PC-3 (cell line): ENCODE measurements around the gene CCL16. TPM values are rescaled to one million over a fixed set of nuclear protein-coding genes. Genes with fewer than 3 reads are reported as not detected.

Experiments
- ATAC-seq: fragments of 200-7000 bp; cut with Tn5 transposase; 2 replicates; pipeline ENCODE4 v1.9.1; 2020; ENCODE audit warnings: mild to moderate bottlenecking, moderate library complexity
- BruUV-seq: library from RNA; stranded (reverse); fragments of 400-500 nt; replicated peaks from 2 replicates; lab custom pipeline; 2021; lab: Mats Ljungman, UMichigan
- CTCF ChIA-PET: fragments of 300-600 bp; sonication (Branson Sonifier 250); formaldehyde crosslinking; loops from one replicate; lab custom pipeline; 2022; ENCODE audit warnings: antibody characterized with exemption; lab: Charles Lee
- POLR2A ChIA-PET: fragments of 300-600 bp; sonication (Branson Sonifier 250); formaldehyde crosslinking; loops from one replicate; lab custom pipeline; 2022; ENCODE audit warnings: antibody characterized with exemption; ENCODE audit not compliant: unreplicated experiment; lab: Charles Lee
- DNase-seq: peaks from one replicate; pipeline ENCODE4 v3.0.0-alpha.2; 2015
- H2AFZ ChIP-seq: fragments of 300-600 bp; sonication (generic); 2 replicates; pipeline ENCODE4 v1.6.0; 2016; ENCODE audit warnings: antibody characterized with exemption, low read length
- H3F3A ChIP-seq: fragments of 300-600 bp; sonication (generic); one replicate; pipeline ENCODE4 v1.6.0; 2017; ENCODE audit warnings: antibody characterized with exemption, low read length, control low read depth, mild to moderate bottlenecking; ENCODE audit not compliant: unreplicated experiment
- H3K27ac ChIP-seq: fragments of 300-600 bp; sonication (generic); 2 replicates; pipeline ENCODE4 v1.5.1; 2016; ENCODE audit warnings: mild to moderate bottlenecking, low read length
- H3K27me3 ChIP-seq: fragments of 300-600 bp; sonication (generic); 2 replicates; pipeline ENCODE4 v1.6.1; 2016; ENCODE audit warnings: low read length, mixed read lengths
- H3K36me3 ChIP-seq: fragments of 300-600 bp; sonication (generic); 2 replicates; pipeline ENCODE4 v1.6.1; 2016; ENCODE audit warnings: low read depth, mixed run types, low read length, mixed read lengths
- H3K4me1 ChIP-seq: fragments of 300-600 bp; sonication (generic); 2 replicates; pipeline ENCODE4 v1.5.1; 2016; ENCODE audit warnings: low read length; ENCODE audit not compliant: insufficient read depth
- H3K4me2 ChIP-seq: fragments of 300-600 bp; sonication (generic); 2 replicates; pipeline ENCODE4 v1.6.0; 2016; ENCODE audit warnings: low read length
- H3K4me3 ChIP-seq: fragments of 300-600 bp; sonication (generic); 2 replicates; pipeline ENCODE4 v1.5.1; 2016; ENCODE audit warnings: mild to moderate bottlenecking, low read length, mixed read lengths
- H3K79me2 ChIP-seq: fragments of 300-600 bp; sonication (generic); 2 replicates; pipeline ENCODE4 v1.6.1; 2017; ENCODE audit warnings: low read length, mixed read lengths
- H3K9ac ChIP-seq: fragments of 300-600 bp; sonication (generic); 2 replicates; pipeline ENCODE4 v1.6.0; 2016; ENCODE audit warnings: mild to moderate bottlenecking, low read length
- H3K9me2 ChIP-seq: fragments of 300-600 bp; sonication (generic); replicated peaks from 2 replicates; pipeline ENCODE4 v1.6.1; 2016; ENCODE audit warnings: mixed run types, low read length, mixed read lengths
- H3K9me3 ChIP-seq: fragments of 300-600 bp; sonication (generic); 2 replicates; pipeline ENCODE4 v1.6.1; 2016; ENCODE audit warnings: low read length, mixed read lengths
- H4K20me1 ChIP-seq: fragments of 300-600 bp; sonication (generic); 2 replicates; pipeline ENCODE4 v1.6.1; 2016; ENCODE audit warnings: low read length, mixed read lengths
- CTCF ChIP-seq: fragments of 300-600 bp; sonication (generic); conservative IDR thresholded peaks from 2 replicates; pipeline ENCODE4 v1.5.1; 2017; ENCODE audit warnings: antibody characterized with exemption, low read depth, mild to moderate bottlenecking, low read length
- EZH2 ChIP-seq: fragments of 300-600 bp; sonication (generic); IDR thresholded peaks from one replicate; pipeline ENCODE4 v1.6.1; 2017; ENCODE audit warnings: antibody characterized with exemption, mild to moderate bottlenecking, low read length; ENCODE audit not compliant: unreplicated experiment
- EZH2phosphoT487 ChIP-seq: fragments of 300-600 bp; sonication (generic); IDR thresholded peaks from 2 replicates; pipeline ENCODE4 v1.6.1; 2018; ENCODE audit warnings: mild to moderate bottlenecking, antibody characterized with exemption, low read length, borderline replicate concordance
- intact Hi-C: fragments of 100-400 bp; cut with micrococcal nuclease; formaldehyde crosslinking; loops from 2 replicates; pipeline ENCODE4 v1.9.0; 2023
- total RNA-seq: library from RNA; depleted of rRNA; stranded (reverse); fragments of >200 nt; gene quantifications from 2 replicates; pipeline ENCODE4 v1.2.3, GENCODE V29; 2014

The CCL16 gene
- total RNA-seq, 1 experiment from 2014 or later = not detected

GRCh38 chr17:35969558-35970380 is 11.5 kb downstream of the CCL16 start:
- no peak overlapping the region for H2AFZ ChIP-seq
- H3K9ac ChIP-seq = no peak overlapping the region
- no peaks in the 10 kb centered on the region for H3K4me1 ChIP-seq
- no peaks in the 10 kb centered on the region for H3K79me2 ChIP-seq
- DNase-seq (peak; percentile 81), ATAC-seq (peak; percentile 70)
- no peaks in the 10 kb centered on the region for H3F3A ChIP-seq
- ChIA-PET CTCF (interaction anchor here (0.6 kb wide), 3 partner anchors 99 to 213 kb away, joined by 3 to 4 read pairs (median 3); no protein-coding TSS in a partner anchor), POLR2A (no interaction called here)
- H3K36me3 ChIP-seq = no peaks in the 10 kb centered on the region
- H3K4me3 ChIP-seq = no peak overlapping the region
- intact Hi-C loops = loop anchor here (1.0 to 5.0 kb wide), 3 partner anchors 38 to 513 kb away; no protein-coding TSS in a partner anchor
- no peaks in the 10 kb centered on the region for H3K27me3 ChIP-seq
- H3K4me2 ChIP-seq = no peak overlapping the region
- no peak overlapping the region for H3K27ac ChIP-seq
- H3K9me2 ChIP-seq = no peaks in the 10 kb centered on the region
- H4K20me1 ChIP-seq = no peaks in the 10 kb centered on the region
- H3K9me3 ChIP-seq = no peaks in the 10 kb centered on the region
- no TSS peak for BruUV-seq
- TF ChIP-seq CTCF (peak; percentile 79), EZH2phosphoT487 (no peak), EZH2 (no peak)

GRCh38 chr17:35968520-35969054 is 12.7 kb downstream of the CCL16 start:
- H3K36me3 ChIP-seq = no peaks in the 10 kb centered on the region
- H3F3A ChIP-seq = no peaks in the 10 kb centered on the region
- no peak overlapping the region for H3K4me2 ChIP-seq
- POLR2A ChIA-PET = no interaction called here
- no peaks in the 10 kb centered on the region for H3K9me3 ChIP-seq
- TF ChIP-seq EZH2 (no peak), EZH2phosphoT487 (no peak), CTCF (no peak)
- CTCF ChIA-PET = no interaction called here
- no peak overlapping the region for H2AFZ ChIP-seq
- ATAC-seq (no peak), DNase-seq (no peak)
- intact Hi-C loops = loop anchor here (1.0 to 5.0 kb wide), 3 partner anchors 39 to 514 kb away; no protein-coding TSS in a partner anchor
- H3K9ac ChIP-seq = no peak overlapping the region
- H3K27me3 ChIP-seq = no peaks in the 10 kb centered on the region
- no peak overlapping the region for H3K4me3 ChIP-seq
- H3K27ac ChIP-seq = no peak overlapping the region
- H3K4me1 ChIP-seq = no peaks in the 10 kb centered on the region
- no peaks in the 10 kb centered on the region for H3K79me2 ChIP-seq
- no peaks in the 10 kb centered on the region for H4K20me1 ChIP-seq
- H3K9me2 ChIP-seq = no peaks in the 10 kb centered on the region
- no TSS peak for BruUV-seq

GRCh38 chr17:35965272-35965671 is 16.0 kb downstream of the CCL16 start:
- H3K9ac ChIP-seq = no peak overlapping the region
- intact Hi-C loops = loop anchor here (5.0 kb wide), 2 partner anchors 42 to 517 kb away; no protein-coding TSS in a partner anchor
- ATAC-seq (no peak), DNase-seq (no peak)
- no peaks in the 10 kb centered on the region for H3K79me2 ChIP-seq
- H3F3A ChIP-seq = no peaks in the 10 kb centered on the region
- H3K4me2 ChIP-seq = no peak overlapping the region
- H3K36me3 ChIP-seq = no peaks in the 10 kb centered on the region
- BruUV-seq = no TSS peak
- H3K4me3 ChIP-seq = no peak overlapping the region
- no peak overlapping the region for H3K27ac ChIP-seq
- H2AFZ ChIP-seq = no peak overlapping the region
- POLR2A ChIA-PET = no interaction called here
- no peaks in the 10 kb centered on the region for H3K9me2 ChIP-seq
- H4K20me1 ChIP-seq = no peaks in the 10 kb centered on the region
- H3K4me1 ChIP-seq = no peaks in the 10 kb centered on the region
- CTCF ChIA-PET = no interaction called here
- no peaks in the 10 kb centered on the region for H3K9me3 ChIP-seq
- H3K27me3 ChIP-seq = peaks cover 14% of the 10 kb centered on the region; the same call in 1 of the 2 replicates
- no peak for TF ChIP-seq EZH2
- TF ChIP-seq CTCF = no peak
- no peak for TF ChIP-seq EZH2phosphoT487
